Nephron (organoid): ENCODE measurements around the gene ELOVL5.
"Not testable (repeated sequence)": the region's sequence is repeated elsewhere in the genome, so short reads cannot be mapped to it uniquely, and the experiment has no call there.

Experiments used
- H3K27ac Mint-ChIP-seq, 3 experiments: 2 replicates each; pipeline ENCODE4 v1.8.0; 2020; ENCODE audit warnings: mixed read lengths in 3 of 3, mild to moderate bottlenecking in 2 of 3, moderate library complexity in 1 of 3
- H3K27me3 Mint-ChIP-seq: 2 replicates; pipeline ENCODE4 v1.8.0; 2021; ENCODE audit warnings: low read depth, mild to moderate bottlenecking, moderate library complexity, mixed read lengths
- H3K36me3 Mint-ChIP-seq: 2 replicates; pipeline ENCODE4 v1.8.0; 2020; ENCODE audit warnings: low read depth, mixed read lengths
- H3K4me1 Mint-ChIP-seq: 2 replicates; pipeline ENCODE4 v1.8.0; 2020; ENCODE audit warnings: mixed read lengths
- H3K4me3 Mint-ChIP-seq, 3 experiments: 2 replicates each; pipeline ENCODE4 v1.8.0; 2020; ENCODE audit warnings: mild to moderate bottlenecking in 3 of 3, mixed read lengths in 3 of 3, moderate library complexity in 2 of 3
- H3K9me3 Mint-ChIP-seq: 2 replicates; pipeline ENCODE4 v1.8.0; 2020; ENCODE audit warnings: mixed read lengths
- TF ChIP-seq, protein P1 (sequence below), 3 experiments: fragments of 200-600 bp; sonication (generic); IDR thresholded peaks; one replicate each; pipeline ENCODE4 v1.5.0; 2021; ENCODE audit warnings: antibody characterized with exemption in 3 of 3; ENCODE audit not compliant: unreplicated experiment in 3 of 3

Gene ELOVL5

DNA sequence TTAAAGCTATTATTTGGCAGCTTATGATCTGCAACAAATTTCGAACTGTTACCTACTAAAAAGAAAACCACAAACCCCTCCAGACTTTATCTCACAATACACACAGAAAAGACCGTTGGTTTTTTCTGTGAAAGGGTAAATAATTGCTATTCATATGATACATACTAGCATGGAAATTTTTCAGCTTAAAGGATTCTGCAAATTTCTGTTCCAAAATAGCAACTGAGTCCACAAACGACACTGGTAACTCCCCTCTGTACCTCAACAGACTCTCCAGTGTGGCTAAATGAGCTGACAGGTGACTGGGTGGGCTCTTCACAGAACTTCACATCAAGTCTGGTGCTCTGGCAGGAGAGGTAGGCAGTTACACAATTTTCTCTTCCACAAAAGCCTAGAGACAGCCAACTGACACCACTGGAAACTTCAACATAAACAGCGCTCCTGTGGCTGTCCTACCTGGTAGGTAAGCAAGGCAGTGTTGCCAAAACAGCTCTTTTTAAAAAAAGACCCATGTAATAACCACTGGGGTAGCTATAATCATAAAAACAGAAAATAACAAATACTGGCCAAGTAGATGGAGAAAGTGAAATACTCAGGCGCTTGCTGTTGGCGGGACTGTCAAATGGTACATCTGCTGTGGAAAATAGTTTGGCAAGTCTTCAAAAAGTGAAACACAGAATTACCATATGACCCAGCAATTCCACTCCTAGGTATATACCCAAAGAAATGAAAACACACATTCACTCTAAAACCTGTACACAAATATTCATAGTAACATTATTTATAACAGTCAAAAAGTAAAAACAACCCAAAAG is 37.8 kb downstream of the ELOVL5 start:
- Mint-ChIP-seq H3K4me1 (peaks cover 41% of the 10 kb centered on the region), H3K9me3 (peaks cover 3% of the 10 kb centered on the region), H3K27ac (no peak overlapping the region), H3K36me3 (peaks cover 22% of the 10 kb centered on the region), H3K4me3 (no peak overlapping the region), H3K27me3 (no peaks in the 10 kb centered on the region)
- TF ChIP-seq, protein P1, sequence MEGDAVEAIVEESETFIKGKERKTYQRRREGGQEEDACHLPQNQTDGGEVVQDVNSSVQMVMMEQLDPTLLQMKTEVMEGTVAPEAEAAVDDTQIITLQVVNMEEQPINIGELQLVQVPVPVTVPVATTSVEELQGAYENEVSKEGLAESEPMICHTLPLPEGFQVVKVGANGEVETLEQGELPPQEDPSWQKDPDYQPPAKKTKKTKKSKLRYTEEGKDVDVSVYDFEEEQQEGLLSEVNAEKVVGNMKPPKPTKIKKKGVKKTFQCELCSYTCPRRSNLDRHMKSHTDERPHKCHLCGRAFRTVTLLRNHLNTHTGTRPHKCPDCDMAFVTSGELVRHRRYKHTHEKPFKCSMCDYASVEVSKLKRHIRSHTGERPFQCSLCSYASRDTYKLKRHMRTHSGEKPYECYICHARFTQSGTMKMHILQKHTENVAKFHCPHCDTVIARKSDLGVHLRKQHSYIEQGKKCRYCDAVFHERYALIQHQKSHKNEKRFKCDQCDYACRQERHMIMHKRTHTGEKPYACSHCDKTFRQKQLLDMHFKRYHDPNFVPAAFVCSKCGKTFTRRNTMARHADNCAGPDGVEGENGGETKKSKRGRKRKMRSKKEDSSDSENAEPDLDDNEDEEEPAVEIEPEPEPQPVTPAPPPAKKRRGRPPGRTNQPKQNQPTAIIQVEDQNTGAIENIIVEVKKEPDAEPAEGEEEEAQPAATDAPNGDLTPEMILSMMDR (IDR thresholded peaks at IDR 0.05; ENCODE audit: unreplicated experiment in 3 of 3): no peak

DNA sequence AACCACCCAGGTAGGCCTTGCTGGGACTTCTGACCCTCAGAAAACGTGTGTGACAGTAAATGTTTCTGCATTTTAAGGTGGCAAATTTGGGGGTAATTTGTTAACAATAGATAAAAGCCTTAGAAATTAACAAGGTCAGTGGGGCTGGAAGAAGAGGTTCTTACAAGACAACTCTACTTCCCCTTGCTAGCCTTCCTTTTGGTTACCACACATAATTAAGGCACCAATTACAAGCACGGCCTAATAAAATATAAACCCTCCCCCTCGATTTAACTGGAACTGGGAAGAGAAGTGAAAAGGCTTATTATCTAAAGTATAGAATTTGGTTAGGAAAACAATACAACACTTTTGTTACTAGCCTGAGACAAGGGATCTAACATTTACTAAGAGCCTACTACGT is 38.8 kb downstream of the ELOVL5 start:
- peaks cover 33% of the 10 kb centered on the region for H3K4me1 Mint-ChIP-seq
- no peak overlapping the region for H3K4me3 Mint-ChIP-seq
- TF ChIP-seq, protein P1 (IDR thresholded peaks at IDR 0.05; ENCODE audit: unreplicated experiment in 3 of 3): no peak
- no peaks in the 10 kb centered on the region for H3K27me3 Mint-ChIP-seq
- H3K9me3 Mint-ChIP-seq: peaks cover 3% of the 10 kb centered on the region
- peak overlapping the region in 1 of 3 experiments; percentile 35 for H3K27ac Mint-ChIP-seq
- peaks cover 22% of the 10 kb centered on the region for H3K36me3 Mint-ChIP-seq

DNA sequence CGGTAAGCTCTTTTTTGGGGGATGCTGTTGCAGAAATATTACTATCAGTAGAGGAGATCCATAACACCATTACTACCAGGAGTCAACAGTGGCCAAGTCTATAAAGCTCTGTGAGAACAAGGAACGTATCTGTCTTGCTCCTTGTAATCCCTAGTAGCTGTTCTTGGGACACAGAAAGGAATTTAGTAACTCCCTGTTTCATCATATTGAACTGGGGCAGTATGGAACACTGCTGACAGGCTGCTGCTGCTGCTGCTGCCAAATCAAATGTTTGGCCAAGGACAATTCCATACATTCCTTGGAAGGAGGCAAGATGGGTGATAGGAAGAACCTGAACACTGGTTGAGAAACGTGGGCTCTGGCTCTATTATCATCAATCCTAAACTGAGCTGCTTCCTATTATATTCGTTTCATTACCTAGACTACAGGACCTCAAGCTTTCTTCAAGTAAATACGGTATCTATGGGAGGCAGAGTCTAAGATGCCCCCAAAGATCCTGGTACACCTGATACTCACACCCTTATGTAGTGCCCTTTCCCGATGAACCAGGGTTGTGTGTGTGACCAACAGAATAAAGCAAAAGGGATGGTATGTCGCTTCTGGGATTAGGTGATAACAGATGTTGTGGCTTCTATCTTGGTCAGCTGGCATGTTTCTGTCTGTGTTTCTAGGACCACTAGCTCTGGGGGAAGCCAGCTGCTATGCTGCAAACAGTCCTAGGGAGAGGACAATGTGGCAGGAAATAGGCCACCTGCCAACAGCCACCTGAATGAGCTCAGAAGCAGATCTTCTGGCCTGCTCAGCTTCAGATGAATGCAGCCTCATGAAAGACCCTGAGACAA is 39.5 kb downstream of the ELOVL5 start:
- no peak overlapping the region for H3K4me3 Mint-ChIP-seq
- peaks cover 33% of the 10 kb centered on the region for H3K4me1 Mint-ChIP-seq
- TF ChIP-seq, protein P1 (IDR thresholded peaks at IDR 0.05; ENCODE audit: unreplicated experiment in 3 of 3): no peak
- no peaks in the 10 kb centered on the region for H3K27me3 Mint-ChIP-seq
- peaks cover 26% of the 10 kb centered on the region for H3K36me3 Mint-ChIP-seq
- peaks cover 3% of the 10 kb centered on the region for H3K9me3 Mint-ChIP-seq
- peak overlapping the region in 2 of 3 experiments; percentile 12 to 35 for H3K27ac Mint-ChIP-seq

DNA sequence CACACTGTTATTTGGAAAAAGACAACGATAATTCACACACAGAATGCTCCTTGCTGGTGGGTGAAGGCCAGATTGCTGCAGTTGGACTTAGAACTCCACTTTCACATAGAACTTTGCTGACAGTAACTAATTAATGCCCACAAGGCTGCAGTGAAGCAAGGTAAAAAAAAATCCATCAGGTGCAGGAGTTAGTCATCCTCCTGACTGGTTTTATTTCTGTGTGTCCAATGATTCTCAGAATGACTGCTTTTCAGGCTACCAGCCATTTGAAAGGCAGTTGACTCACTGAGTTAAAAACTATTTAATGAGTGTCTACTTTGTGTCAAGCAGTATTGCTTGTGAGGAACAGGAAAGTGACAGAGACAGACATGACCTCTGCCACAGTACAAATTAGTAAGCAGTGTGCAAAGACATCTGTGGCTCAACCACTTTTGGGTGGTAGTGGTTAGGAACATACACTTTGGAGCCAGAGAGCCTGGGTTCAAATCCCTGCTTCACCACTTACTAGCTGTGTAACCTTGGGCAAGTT is 41.9 kb downstream of the ELOVL5 start:
- Mint-ChIP-seq H3K27ac (peak overlapping the region in 1 of 3 experiments; percentile 64), H3K36me3 (peaks cover 36% of the 10 kb centered on the region), H3K4me1 (peaks cover 47% of the 10 kb centered on the region), H3K9me3 (peaks cover 3% of the 10 kb centered on the region), H3K4me3 (no peak overlapping the region), H3K27me3 (no peaks in the 10 kb centered on the region)
- TF ChIP-seq, protein P1 (IDR thresholded peaks at IDR 0.05; ENCODE audit: unreplicated experiment in 3 of 3): no peak

DNA sequence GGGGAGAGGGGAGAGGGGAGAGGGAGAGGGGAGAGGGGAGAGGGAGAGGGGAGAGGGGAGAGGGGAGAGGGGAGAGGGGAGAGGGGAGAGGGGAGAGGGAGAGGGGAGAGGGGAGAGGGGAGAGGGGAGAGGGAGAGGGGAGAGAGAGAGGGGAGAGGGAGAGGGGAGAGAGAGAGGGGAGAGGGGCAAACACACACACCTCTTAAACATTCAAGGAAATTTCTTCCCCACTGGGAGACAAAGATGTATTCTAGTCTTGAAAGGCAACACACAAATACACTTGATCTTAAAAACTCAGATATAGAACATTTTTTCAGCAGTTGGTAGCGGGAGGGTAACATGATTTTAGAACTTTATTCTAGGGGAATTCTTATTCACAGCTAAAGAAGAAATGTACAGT is 42.5 kb downstream of the ELOVL5 start:
- not testable (repeated sequence) for H3K9me3 Mint-ChIP-seq, H3K27me3 Mint-ChIP-seq, H3K4me3 Mint-ChIP-seq
- Mint-ChIP-seq H3K36me3 (peaks cover 32% of the 10 kb centered on the region), H3K4me1 (peaks cover 52% of the 10 kb centered on the region), H3K27ac (peak overlapping the region in 1 of 3 experiments; percentile 64)

GRCh38 chr6:53305506-53306005 is 43.2 kb downstream of the ELOVL5 start:
- not testable (repeated sequence) for H3K27me3 Mint-ChIP-seq, H3K27ac Mint-ChIP-seq, H3K9me3 Mint-ChIP-seq, H3K4me3 Mint-ChIP-seq
- Mint-ChIP-seq H3K4me1 (peaks cover 52% of the 10 kb centered on the region), H3K36me3 (peaks cover 27% of the 10 kb centered on the region)

GRCh38 chr6:53304953-53305352 is 43.8 kb downstream of the ELOVL5 start:
- H3K9me3 Mint-ChIP-seq, H3K4me3 Mint-ChIP-seq, H3K27ac Mint-ChIP-seq, H3K27me3 Mint-ChIP-seq: not testable (repeated sequence)
- Mint-ChIP-seq H3K4me1 (peaks cover 54% of the 10 kb centered on the region), H3K36me3 (peaks cover 27% of the 10 kb centered on the region)
